Myocyte (in vitro differentiated cells): ENCODE data around the gene SRM. TPM values are rescaled to one million over a fixed set of nuclear protein-coding genes. Genes with fewer than 3 reads are reported as not detected.
"Not testable (repeated sequence)": the region's sequence is repeated elsewhere in the genome, so short reads cannot be mapped to it uniquely, and the experiment has no call there.

Source experiments
- DNase-seq: peaks from one replicate; pipeline ENCODE4 v3.0.0-alpha.2; 2012; ENCODE audit warnings: low read depth
- polyA plus RNA-seq: library from polyadenylated mRNA; unstranded; fragments of >200 nt; gene quantifications from one replicate; pipeline ENCODE4 v1.2.1, GENCODE V29; 2012; ENCODE audit warnings: missing spikeins
- total RNA-seq: library from RNA; depleted of rRNA; stranded (reverse); fragments of >200 nt; gene quantifications from 2 replicates; pipeline ENCODE4 v1.2.3, GENCODE V29; 2014

Gene SRM
- total RNA-seq, result 32.2 and 52.1 TPM in 2 replicates
- 152 TPM for polyA plus RNA-seq

GRCh38 chr1:11059968-11060830 is at the start of gene SRM:
Gene SRM, minus strand, starts transcription at chr1:11060018. Its CDS starts 75 bp downstream, at chr1:11059943.
- peak; percentile 91 for DNase-seq

GRCh38 chr1:11109047-11109760 is 49.4 kb upstream of the SRM start:
- no peak for DNase-seq

- DNase-seq, result no peak
Measured at GRCh38 chr1:11107599-11107998, 47.8 kb upstream of the SRM start.

- DNase-seq, result no peak
Measured at GRCh38 chr1:11105586-11105985, 45.8 kb upstream of the SRM start.

GRCh38 chr1:11101347-11101746 is 41.5 kb upstream of the SRM start:
- DNase-seq, result no peak

- DNase-seq, result not testable (repeated sequence)
Measured at GRCh38 chr1:11100806-11101205, 41.0 kb upstream of the SRM start.

GRCh38 chr1:11100149-11100493 is 40.3 kb upstream of the SRM start:
- DNase-seq, result no peak

- peak; percentile 92 for DNase-seq
Measured at GRCh38 chr1:11099310-11100148, 39.7 kb upstream of the SRM start, which contains the start of gene EXOSC10. Gene EXOSC10, minus strand, starts transcription at chr1:11099869. Its CDS starts 38 bp downstream, at chr1:11099831.

- no peak for DNase-seq
Measured at GRCh38 chr1:11098931-11099309, 39.1 kb upstream of the SRM start.

- DNase-seq, result not testable (repeated sequence)
Measured at GRCh38 chr1:11083784-11084183, 24.0 kb upstream of the SRM start.

GRCh38 chr1:11080931-11081330 is 21.1 kb upstream of the SRM start:
- DNase-seq, result no peak

- DNase-seq, result peak; percentile 52
Measured at GRCh38 chr1:11078631-11079030, 18.8 kb upstream of the SRM start.

GRCh38 chr1:11073398-11073797 is 13.6 kb upstream of the SRM start:
- not testable (repeated sequence) for DNase-seq

GRCh38 chr1:11072216-11072917 is 12.5 kb upstream of the SRM start:
- no peak for DNase-seq

GRCh38 chr1:11071463-11072215 is 11.8 kb upstream of the SRM start:
- DNase-seq, result no peak

- DNase-seq, result no peak
Measured at GRCh38 chr1:11070876-11071275, 11.1 kb upstream of the SRM start.

GRCh38 chr1:11068600-11069473 is 9.0 kb upstream of the SRM start:
- DNase-seq, result no peak

- DNase-seq, result no peak
Measured at GRCh38 chr1:11067716-11068599, 8.1 kb upstream of the SRM start.
